ENCODE data around the gene AAGAB. TPM values are rescaled to one million over a fixed set of nuclear protein-coding genes. Genes with fewer than 3 reads are reported as not detected.

Gene AAGAB
- total and polyA plus RNA-seq, 4 donors: 16.4 to 24.5 (median 21.2) TPM

GRCh38 chr15:67227431-67227830 lies 27.0 kb downstream of the AAGAB start:
- Histone ChIP-seq H3K36me3 (ENCODE audit: control insufficient read depth in 1 of 2, insufficient read depth in 2 of 2, low read length in 1 of 2) (peaks cover 2 to 8% of the 10 kb centered on the region in 2 donors), H3K9me3 (ENCODE audit: control insufficient read depth, low read length) (no peaks in the 10 kb centered on the region), H3K4me3 (ENCODE audit: low read length in 2 of 2) (no peak overlapping the region), H3K27me3 (ENCODE audit: control insufficient read depth in 1 of 2, insufficient read depth in 2 of 2, low read length in 1 of 2) (no peaks in the 10 kb centered on the region), H3K27ac (ENCODE audit: low read depth in 1 of 2, low read length in 2 of 2) (no peak overlapping the region), H3K4me1 (ENCODE audit: control insufficient read depth in 1 of 2, insufficient read depth in 2 of 2, low read length in 2 of 2) (no peaks in the 10 kb centered on the region)
- intact Hi-C loops (cut with DNase I): no loop called here
- DNase-seq (no peak), ATAC-seq (ENCODE audit: low FRiP score) (no peak)
- WGBS, 2 donors: 93 to 100% methylated on average over 1 of the region's 1 CpG

GRCh38 chr15:67225336-67225735 lies 29.1 kb downstream of the AAGAB start:
- Histone ChIP-seq H3K4me1 (ENCODE audit: control insufficient read depth in 1 of 2, insufficient read depth in 2 of 2, low read length in 2 of 2) (no peaks in the 10 kb centered on the region), H3K4me3 (ENCODE audit: low read length in 2 of 2) (no peak overlapping the region), H3K9me3 (ENCODE audit: control insufficient read depth, low read length) (no peaks in the 10 kb centered on the region), H3K36me3 (ENCODE audit: control insufficient read depth in 1 of 2, insufficient read depth in 2 of 2, low read length in 1 of 2) (peaks cover 0 to 2% of the 10 kb centered on the region in 2 donors), H3K27ac (ENCODE audit: low read depth in 1 of 2, low read length in 2 of 2) (no peak overlapping the region), H3K27me3 (ENCODE audit: control insufficient read depth in 1 of 2, insufficient read depth in 2 of 2, low read length in 1 of 2) (no peaks in the 10 kb centered on the region)
- WGBS, 2 donors: 99% methylated on average over 2 of the region's 2 CpGs
- intact Hi-C loops (cut with DNase I): no loop called here
- DNase-seq (no peak), ATAC-seq (ENCODE audit: low FRiP score) (no peak)

DNA sequence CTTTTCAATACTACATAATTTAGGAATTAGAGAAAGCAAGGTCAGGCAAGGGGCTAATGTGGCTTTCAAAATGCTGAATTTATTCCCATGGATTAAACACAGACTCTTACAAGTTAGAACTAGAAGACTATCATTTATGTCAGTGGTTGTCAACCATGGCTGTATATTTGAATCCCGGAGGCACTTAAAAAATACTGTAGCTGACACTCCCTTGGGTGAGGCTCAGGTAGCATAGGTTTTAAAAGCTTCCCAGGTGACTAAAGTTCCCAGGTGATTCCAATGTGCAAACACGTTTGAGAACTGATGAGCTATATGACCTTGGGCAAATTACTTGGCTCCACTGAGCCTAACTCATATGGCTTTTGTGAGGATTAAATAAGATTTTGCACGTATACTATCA lies 29.6 kb downstream of the AAGAB start:
- Histone ChIP-seq H3K27ac (ENCODE audit: low read depth in 1 of 2, low read length in 2 of 2) (no peak overlapping the region), H3K9me3 (ENCODE audit: control insufficient read depth, low read length) (no peaks in the 10 kb centered on the region), H3K4me1 (ENCODE audit: control insufficient read depth in 1 of 2, insufficient read depth in 2 of 2, low read length in 2 of 2) (no peaks in the 10 kb centered on the region), H3K27me3 (ENCODE audit: control insufficient read depth in 1 of 2, insufficient read depth in 2 of 2, low read length in 1 of 2) (no peaks in the 10 kb centered on the region), H3K36me3 (ENCODE audit: control insufficient read depth in 1 of 2, insufficient read depth in 2 of 2, low read length in 1 of 2) (no peaks in the 10 kb centered on the region), H3K4me3 (ENCODE audit: low read length in 2 of 2) (no peak overlapping the region)
- ATAC-seq (ENCODE audit: low FRiP score): no peak
- intact Hi-C loops (cut with DNase I): no loop called here
- 96 to 99% methylated on average over 3 of the region's 3 CpGs for WGBS, 2 donors
- DNase-seq: no peak

- ATAC-seq (ENCODE audit: low FRiP score) (no peak), DNase-seq (no peak)
- no peaks in the 10 kb centered on the region for H3K4me1 ChIP-seq (ENCODE audit: control insufficient read depth in 1 of 2, insufficient read depth in 2 of 2, low read length in 2 of 2)
- intact Hi-C loops (cut with DNase I): no loop called here
- whole genome bisulfite sequencing, 2 donors: 97 to 99% methylated on average over 2 of the region's 2 CpGs
- no peaks in the 10 kb centered on the region for H3K9me3 ChIP-seq (ENCODE audit: control insufficient read depth, low read length)
- no peak overlapping the region for H3K4me3 ChIP-seq (ENCODE audit: low read length in 2 of 2)
- peaks cover 0 to 2% of the 10 kb centered on the region in 2 donors for H3K36me3 ChIP-seq (ENCODE audit: control insufficient read depth in 1 of 2, insufficient read depth in 2 of 2, low read length in 1 of 2)
- H3K27ac ChIP-seq (ENCODE audit: low read depth in 1 of 2, low read length in 2 of 2): no peak overlapping the region
- H3K27me3 ChIP-seq (ENCODE audit: control insufficient read depth in 1 of 2, insufficient read depth in 2 of 2, low read length in 1 of 2): no peaks in the 10 kb centered on the region
Measured at GRCh38 chr15:67219288-67219687, 35.2 kb downstream of the AAGAB start.

DNA sequence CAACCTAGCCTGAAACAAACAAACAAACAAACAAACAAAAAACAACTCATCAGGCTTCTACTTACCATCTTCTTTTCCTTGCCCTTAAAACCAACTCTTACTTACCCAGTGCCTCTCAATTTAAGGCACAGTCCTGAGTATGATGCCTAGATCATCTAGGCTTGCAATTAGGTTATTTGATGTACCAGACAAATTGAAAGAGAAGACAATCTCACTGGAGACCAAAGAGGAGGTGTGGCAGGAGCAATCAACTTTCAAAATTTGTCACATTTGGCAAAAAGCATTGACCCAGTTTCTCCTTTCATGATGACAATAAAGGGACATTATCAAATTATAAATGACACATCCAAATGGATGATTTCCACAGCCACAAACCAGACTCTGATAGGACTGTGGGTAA lies 36.0 kb downstream of the AAGAB start:
- DNase-seq: no peak
- intact Hi-C loops (cut with DNase I): no loop called here
- no peak overlapping the region for H3K4me3 ChIP-seq (ENCODE audit: low read length in 2 of 2)
- H3K27ac ChIP-seq (ENCODE audit: low read depth in 1 of 2, low read length in 2 of 2): no peak overlapping the region
- no peaks in the 10 kb centered on the region for H3K4me1 ChIP-seq (ENCODE audit: control insufficient read depth in 1 of 2, insufficient read depth in 2 of 2, low read length in 2 of 2)
- no peaks in the 10 kb centered on the region for H3K9me3 ChIP-seq (ENCODE audit: control insufficient read depth, low read length)
- H3K27me3 ChIP-seq (ENCODE audit: control insufficient read depth in 1 of 2, insufficient read depth in 2 of 2, low read length in 1 of 2): no peaks in the 10 kb centered on the region
- H3K36me3 ChIP-seq (ENCODE audit: control insufficient read depth in 1 of 2, insufficient read depth in 2 of 2, low read length in 1 of 2): peaks cover 0 to 2% of the 10 kb centered on the region in 2 donors
- no peak for ATAC-seq (ENCODE audit: low FRiP score)

GRCh38 chr15:67216859-67217258 lies 37.6 kb downstream of the AAGAB start:
- Histone ChIP-seq H3K27ac (ENCODE audit: low read depth in 1 of 2, low read length in 2 of 2) (no peak overlapping the region), H3K9me3 (ENCODE audit: control insufficient read depth, low read length) (no peaks in the 10 kb centered on the region), H3K36me3 (ENCODE audit: control insufficient read depth in 1 of 2, insufficient read depth in 2 of 2, low read length in 1 of 2) (peaks cover 0 to 2% of the 10 kb centered on the region in 2 donors), H3K27me3 (ENCODE audit: control insufficient read depth in 1 of 2, insufficient read depth in 2 of 2, low read length in 1 of 2) (no peaks in the 10 kb centered on the region), H3K4me1 (ENCODE audit: control insufficient read depth in 1 of 2, insufficient read depth in 2 of 2, low read length in 2 of 2) (no peaks in the 10 kb centered on the region), H3K4me3 (ENCODE audit: low read length in 2 of 2) (no peak overlapping the region)
- intact Hi-C loops (cut with DNase I): no loop called here
- ATAC-seq (ENCODE audit: low FRiP score) (no peak), DNase-seq (no peak)

GRCh38 chr15:67215102-67215501 lies 39.4 kb downstream of the AAGAB start:
- no peaks in the 10 kb centered on the region for H3K27me3 ChIP-seq (ENCODE audit: control insufficient read depth in 1 of 2, insufficient read depth in 2 of 2, low read length in 1 of 2)
- H3K9me3 ChIP-seq (ENCODE audit: control insufficient read depth, low read length): no peaks in the 10 kb centered on the region
- no peak overlapping the region for H3K27ac ChIP-seq (ENCODE audit: low read depth in 1 of 2, low read length in 2 of 2)
- peaks cover 0 to 2% of the 10 kb centered on the region in 2 donors for H3K36me3 ChIP-seq (ENCODE audit: control insufficient read depth in 1 of 2, insufficient read depth in 2 of 2, low read length in 1 of 2)
- no peak overlapping the region for H3K4me3 ChIP-seq (ENCODE audit: low read length in 2 of 2)
- no peaks in the 10 kb centered on the region for H3K4me1 ChIP-seq (ENCODE audit: control insufficient read depth in 1 of 2, insufficient read depth in 2 of 2, low read length in 2 of 2)
- WGBS, 2 donors: 86 to 96% methylated on average over 6 of the region's 6 CpGs
- ATAC-seq (ENCODE audit: low FRiP score) (no peak), DNase-seq (no peak)
- intact Hi-C loops (cut with DNase I): no loop called here

- no peaks in the 10 kb centered on the region for H3K9me3 ChIP-seq (ENCODE audit: control insufficient read depth, low read length)
- WGBS, 2 donors: 71 to 88% methylated on average over 4 of the region's 4 CpGs
- peaks cover 0 to 2% of the 10 kb centered on the region in 2 donors for H3K4me1 ChIP-seq (ENCODE audit: control insufficient read depth in 1 of 2, insufficient read depth in 2 of 2, low read length in 2 of 2)
- intact Hi-C loops (cut with DNase I): no loop called here
- DNase-seq (no peak), ATAC-seq (ENCODE audit: low FRiP score) (no peak)
- H3K27ac ChIP-seq (ENCODE audit: low read depth in 1 of 2, low read length in 2 of 2): no peak overlapping the region
- no peaks in the 10 kb centered on the region for H3K27me3 ChIP-seq (ENCODE audit: control insufficient read depth in 1 of 2, insufficient read depth in 2 of 2, low read length in 1 of 2)
- peaks cover 0 to 2% of the 10 kb centered on the region in 2 donors for H3K36me3 ChIP-seq (ENCODE audit: control insufficient read depth in 1 of 2, insufficient read depth in 2 of 2, low read length in 1 of 2)
- no peak overlapping the region for H3K4me3 ChIP-seq (ENCODE audit: low read length in 2 of 2)
Measured at GRCh38 chr15:67212684-67213367, 41.6 kb downstream of the AAGAB start.

GRCh38 chr15:67210555-67211168 lies 43.8 kb downstream of the AAGAB start:
- no peak for ATAC-seq (ENCODE audit: low FRiP score)
- Histone ChIP-seq H3K27ac (ENCODE audit: low read depth in 1 of 2, low read length in 2 of 2) (no peak overlapping the region), H3K4me3 (ENCODE audit: low read length in 2 of 2) (no peak overlapping the region), H3K27me3 (ENCODE audit: control insufficient read depth in 1 of 2, insufficient read depth in 2 of 2, low read length in 1 of 2) (no peaks in the 10 kb centered on the region), H3K9me3 (ENCODE audit: control insufficient read depth, low read length) (no peaks in the 10 kb centered on the region), H3K36me3 (ENCODE audit: control insufficient read depth in 1 of 2, insufficient read depth in 2 of 2, low read length in 1 of 2) (peaks cover 0 to 3% of the 10 kb centered on the region in 2 donors), H3K4me1 (ENCODE audit: control insufficient read depth in 1 of 2, insufficient read depth in 2 of 2, low read length in 2 of 2) (peaks cover 0 to 2% of the 10 kb centered on the region in 2 donors)
- 93 to 96% methylated on average over 5 of the region's 5 CpGs for WGBS, 2 donors
- intact Hi-C loops (cut with DNase I): no loop called here
- no peak for DNase-seq

All from aorta (tissue), 5 donors.